ENCODE measurements around the gene PGLYRP4.

Gene PGLYRP4, protein sequence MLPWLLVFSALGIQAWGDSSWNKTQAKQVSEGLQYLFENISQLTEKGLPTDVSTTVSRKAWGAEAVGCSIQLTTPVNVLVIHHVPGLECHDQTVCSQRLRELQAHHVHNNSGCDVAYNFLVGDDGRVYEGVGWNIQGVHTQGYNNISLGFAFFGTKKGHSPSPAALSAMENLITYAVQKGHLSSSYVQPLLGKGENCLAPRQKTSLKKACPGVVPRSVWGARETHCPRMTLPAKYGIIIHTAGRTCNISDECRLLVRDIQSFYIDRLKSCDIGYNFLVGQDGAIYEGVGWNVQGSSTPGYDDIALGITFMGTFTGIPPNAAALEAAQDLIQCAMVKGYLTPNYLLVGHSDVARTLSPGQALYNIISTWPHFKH

DNA sequence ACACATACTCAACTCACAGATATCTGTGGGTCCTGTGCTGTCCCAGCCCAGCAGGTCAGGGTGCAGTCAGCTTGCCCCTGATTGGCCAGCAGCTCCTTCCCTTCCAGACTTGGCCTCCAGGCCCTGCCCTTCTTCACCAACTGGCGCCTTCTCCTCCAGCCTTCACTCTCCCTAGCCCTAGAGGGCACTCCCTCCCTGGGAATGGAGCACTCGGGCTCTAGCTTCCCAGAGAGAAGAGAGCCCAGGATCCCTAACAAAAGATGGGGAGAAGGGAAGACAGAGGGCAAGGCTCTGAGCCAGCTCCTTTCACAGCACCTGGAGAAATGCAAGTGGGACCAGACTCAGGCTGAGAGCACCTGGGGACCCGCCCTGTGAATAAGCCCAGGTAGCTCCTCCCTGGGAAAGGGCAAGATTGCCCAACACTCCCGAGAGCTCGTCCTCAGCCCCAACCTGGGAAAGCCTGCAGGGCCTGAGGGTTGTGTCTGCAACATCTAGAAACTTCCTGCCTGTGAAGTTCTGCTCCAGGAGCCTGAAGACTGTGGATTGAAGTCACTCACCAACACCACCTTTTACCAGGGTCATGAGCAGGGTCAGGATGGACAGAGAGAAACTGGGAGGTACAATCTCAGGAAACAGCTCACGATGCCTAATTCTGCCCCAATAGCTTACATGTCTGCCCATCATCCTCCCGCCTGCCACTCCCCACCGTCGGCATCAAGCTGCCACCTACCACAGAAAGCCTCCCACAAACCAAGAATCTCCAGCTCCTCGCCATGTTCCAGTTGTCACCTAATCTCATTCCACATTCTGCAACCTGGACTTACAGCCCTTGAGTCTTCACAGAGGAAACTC lies at the start of gene PGLYRP4:
PGLYRP4 (minus strand) TSS at position 331 of the 852 bp plus-strand sequence. CDS start 909 bp downstream, outside the sequence.
- Mint-ChIP-seq H3K36me3 (ENCODE audit: low read depth) (no peaks in the 10 kb centered on the region), H3K27ac (no peak within 1 kb of the TSS), H3K9me3 (no peaks in the 10 kb centered on the region), H3K4me3 (no peak within 1 kb of the TSS), H3K27me3 (peaks cover 29% of the 10 kb centered on the region), H3K4me1 (peaks cover 22% of the 10 kb centered on the region)
- DNase-seq (no peak), ATAC-seq (no peak)

DNA sequence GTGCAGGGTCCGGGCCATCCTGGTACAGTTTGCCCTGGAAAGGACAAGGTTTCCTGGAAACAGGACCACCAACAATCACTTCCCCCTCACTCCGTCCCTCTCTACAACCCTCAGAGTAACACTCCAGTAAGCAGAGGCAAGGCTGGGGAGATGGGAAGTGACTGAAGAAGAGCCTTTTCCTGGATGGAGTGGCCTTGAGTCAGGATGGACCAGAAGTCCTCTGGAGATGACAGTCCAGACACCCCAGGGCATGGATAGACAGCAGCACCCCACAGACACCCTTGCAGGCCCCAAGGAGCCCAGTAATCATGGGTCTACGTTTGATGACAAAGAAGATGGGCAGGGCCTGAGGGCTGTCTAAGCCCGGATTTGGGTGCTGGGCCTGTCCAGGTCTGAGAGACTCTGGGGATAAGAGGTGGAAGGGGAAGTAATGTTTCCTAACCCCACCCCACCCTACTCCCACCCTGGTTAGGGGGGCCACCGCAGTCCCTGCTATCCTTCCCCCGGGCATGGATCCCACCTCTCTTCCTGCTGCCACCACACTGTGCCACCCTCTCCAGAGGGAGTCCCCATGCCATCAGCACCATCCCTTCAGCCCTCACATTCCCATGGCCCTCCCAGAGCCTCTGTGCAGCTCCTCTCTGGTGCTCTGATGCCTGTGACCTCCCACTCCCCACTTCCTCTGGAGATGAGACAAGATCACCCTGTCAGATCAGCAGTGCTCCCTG lies 49.4 kb upstream of the PGLYRP4 start:
- no peaks in the 10 kb centered on the region for H3K4me1 Mint-ChIP-seq
- DNase-seq (no peak), ATAC-seq (no peak)
- no peaks in the 10 kb centered on the region for H3K9me3 Mint-ChIP-seq
- peaks cover 11% of the 10 kb centered on the region for H3K27me3 Mint-ChIP-seq
- no peak overlapping the region for H3K27ac Mint-ChIP-seq
- H3K36me3 Mint-ChIP-seq (ENCODE audit: low read depth) = no peaks in the 10 kb centered on the region
- H3K4me3 Mint-ChIP-seq = no peak overlapping the region

DNA sequence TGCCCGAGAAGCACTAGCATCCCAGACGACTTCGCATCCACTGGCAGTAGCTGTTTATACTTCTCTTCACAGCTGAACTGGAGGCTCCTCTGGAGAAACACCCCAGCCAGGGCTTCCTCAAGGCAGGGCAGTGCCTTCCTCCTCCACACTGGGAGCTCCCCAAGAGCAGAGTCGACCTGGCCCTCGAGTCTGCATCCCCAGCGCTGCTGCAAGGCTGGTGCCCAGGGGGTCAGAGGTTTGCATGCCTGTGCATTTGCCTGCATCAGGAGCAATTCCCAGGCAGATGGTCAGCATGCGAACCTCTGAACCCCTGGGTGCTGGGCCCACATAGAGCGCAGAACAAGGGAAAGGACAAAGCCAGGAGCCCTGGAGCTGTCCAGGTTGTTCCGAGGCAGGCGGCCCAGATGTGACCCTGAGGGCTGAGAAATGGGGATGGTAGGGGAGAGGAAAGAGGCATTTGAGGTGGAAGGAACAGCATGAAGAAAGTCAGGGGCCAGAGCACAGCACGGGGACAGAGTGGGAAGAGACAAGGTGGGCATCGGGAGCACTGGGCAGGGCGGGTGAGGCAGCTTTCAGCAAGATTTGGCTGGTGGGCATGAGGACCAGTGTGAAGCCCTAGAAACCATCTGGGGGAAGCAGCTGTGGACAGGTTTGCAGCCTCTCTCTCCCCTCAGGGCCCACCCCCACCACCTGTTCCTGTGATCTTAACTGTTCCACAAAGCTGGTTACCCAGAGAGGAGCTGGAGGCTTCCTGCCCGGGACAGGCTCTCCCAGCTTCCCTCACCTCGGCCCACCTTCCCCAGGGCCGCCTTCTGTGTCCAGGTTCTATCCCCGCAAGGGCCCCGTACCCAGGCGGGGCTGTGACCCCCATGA lies 48.6 kb upstream of the PGLYRP4 start:
- Mint-ChIP-seq H3K4me3 (no peak overlapping the region), H3K27ac (no peak overlapping the region), H3K4me1 (no peaks in the 10 kb centered on the region), H3K36me3 (ENCODE audit: low read depth) (no peaks in the 10 kb centered on the region), H3K9me3 (no peaks in the 10 kb centered on the region), H3K27me3 (peaks cover 13% of the 10 kb centered on the region)
- DNase-seq (no peak), ATAC-seq (no peak)

DNA sequence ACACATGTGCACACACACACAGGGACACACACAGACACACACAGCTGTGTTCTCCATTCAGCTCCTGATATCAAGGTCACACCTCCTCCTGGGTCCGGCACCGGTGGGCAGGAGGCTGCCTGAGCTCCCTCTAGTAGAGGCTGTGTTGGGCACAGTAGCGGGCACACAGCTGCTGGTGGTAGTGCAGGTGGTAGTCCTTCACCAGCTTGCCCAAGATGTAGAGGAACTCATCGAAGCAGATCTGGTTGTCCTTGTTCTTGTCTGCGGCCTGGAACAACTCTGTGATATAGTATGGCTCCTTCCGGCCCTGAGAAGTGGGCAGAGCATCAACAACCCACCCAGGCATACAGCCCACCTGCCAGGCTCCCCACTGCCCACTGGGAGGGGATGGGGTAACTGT lies 47.8 kb upstream of the PGLYRP4 start:
- Mint-ChIP-seq H3K27me3 (peaks cover 13% of the 10 kb centered on the region), H3K4me3 (no peak overlapping the region), H3K36me3 (ENCODE audit: low read depth) (no peaks in the 10 kb centered on the region), H3K9me3 (no peaks in the 10 kb centered on the region), H3K27ac (no peak overlapping the region), H3K4me1 (no peaks in the 10 kb centered on the region)
- ATAC-seq (no peak), DNase-seq (no peak)

DNA sequence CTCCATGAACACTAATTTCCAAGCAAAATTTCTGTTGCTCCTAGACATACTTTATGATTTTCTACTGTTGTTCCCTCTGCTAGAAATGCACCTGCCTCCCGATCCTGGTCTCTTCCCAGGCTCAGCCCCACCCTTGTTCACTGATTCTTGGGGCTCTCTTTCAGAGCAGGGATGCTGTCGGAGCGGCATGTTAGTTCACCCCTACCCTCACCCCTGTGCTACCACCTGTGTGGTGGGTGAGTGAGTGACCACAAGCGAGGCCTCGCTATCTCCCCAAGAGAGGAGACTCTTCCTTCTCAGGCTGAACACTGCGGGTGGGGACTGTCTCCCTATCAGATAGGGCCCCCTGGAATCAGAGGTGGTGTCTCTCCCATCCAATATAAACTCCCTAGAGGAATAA lies 47.1 kb upstream of the PGLYRP4 start:
- peaks cover 13% of the 10 kb centered on the region for H3K27me3 Mint-ChIP-seq
- H3K4me3 Mint-ChIP-seq = no peak overlapping the region
- no peaks in the 10 kb centered on the region for H3K9me3 Mint-ChIP-seq
- no peak for DNase-seq
- no peak overlapping the region for H3K27ac Mint-ChIP-seq
- no peaks in the 10 kb centered on the region for H3K4me1 Mint-ChIP-seq
- no peaks in the 10 kb centered on the region for H3K36me3 Mint-ChIP-seq (ENCODE audit: low read depth)
- no peak for ATAC-seq

DNA sequence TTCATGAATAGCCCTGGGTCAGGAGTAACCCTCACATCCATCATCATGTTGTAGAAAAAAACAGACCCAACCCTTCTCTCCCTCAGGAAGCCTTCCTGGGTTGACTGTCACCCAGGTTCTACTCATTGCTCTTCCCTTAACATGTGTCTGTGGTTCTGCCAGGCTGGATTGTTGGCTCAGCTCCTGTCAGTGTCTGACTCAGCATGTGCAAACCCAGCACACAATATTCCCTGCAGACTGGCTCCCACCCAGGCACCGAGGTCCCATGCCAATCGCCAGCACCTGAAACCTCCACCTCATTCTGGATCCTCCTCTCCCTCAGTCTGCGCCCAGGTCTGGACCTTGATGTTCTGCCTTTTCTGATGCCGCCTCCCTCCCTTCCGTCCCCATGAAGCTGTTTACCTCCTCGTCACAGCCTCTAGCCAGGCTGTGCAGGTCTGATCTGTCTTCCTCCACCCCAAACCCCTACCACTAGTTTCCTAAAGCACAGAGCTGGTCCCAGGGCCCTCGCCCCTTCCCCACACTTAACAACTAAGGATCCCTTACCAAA lies 46.6 kb upstream of the PGLYRP4 start:
- H3K9me3 Mint-ChIP-seq = no peaks in the 10 kb centered on the region

DNA sequence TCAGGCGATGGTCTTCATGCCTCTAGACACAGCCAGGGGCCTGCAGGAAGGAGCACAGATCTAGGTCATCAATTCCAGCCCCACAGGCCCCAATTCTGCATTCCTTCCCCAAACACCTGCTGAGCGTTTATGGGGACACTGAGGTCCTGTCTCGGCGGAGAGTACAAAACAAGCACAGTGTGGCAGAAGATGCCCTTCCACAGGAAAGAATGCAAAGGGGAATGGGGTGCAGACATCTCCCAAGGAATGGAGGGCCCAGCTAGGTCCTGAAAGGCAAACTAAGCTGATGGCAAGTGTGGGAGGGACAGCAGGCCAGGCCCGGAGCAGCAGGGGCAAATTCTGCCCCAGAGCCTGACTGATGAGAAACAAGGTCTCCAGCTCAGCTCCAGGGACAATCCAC lies 45.8 kb upstream of the PGLYRP4 start:
- no peak for DNase-seq
- Mint-ChIP-seq H3K4me1 (peaks cover 2% of the 10 kb centered on the region), H3K27me3 (peaks cover 16% of the 10 kb centered on the region), H3K27ac (no peak overlapping the region), H3K9me3 (no peaks in the 10 kb centered on the region), H3K4me3 (no peak overlapping the region), H3K36me3 (ENCODE audit: low read depth) (no peaks in the 10 kb centered on the region)
- no peak for ATAC-seq

More for the DNA sequence above, 46.6 kb upstream of the PGLYRP4 start:
- Mint-ChIP-seq H3K27ac (no peak overlapping the region), H3K4me1 (no peaks in the 10 kb centered on the region), H3K4me3 (no peak overlapping the region), H3K36me3 (ENCODE audit: low read depth) (no peaks in the 10 kb centered on the region), H3K27me3 (peaks cover 13% of the 10 kb centered on the region)
- DNase-seq = no peak
- no peak for ATAC-seq

- no peak overlapping the region for H3K27ac Mint-ChIP-seq
- no peak overlapping the region for H3K4me3 Mint-ChIP-seq
- DNase-seq = no peak
- peaks cover 2% of the 10 kb centered on the region for H3K4me1 Mint-ChIP-seq
- H3K9me3 Mint-ChIP-seq = no peaks in the 10 kb centered on the region
- peaks cover 16% of the 10 kb centered on the region for H3K27me3 Mint-ChIP-seq
- no peak for ATAC-seq
- H3K36me3 Mint-ChIP-seq (ENCODE audit: low read depth) = no peaks in the 10 kb centered on the region
Observed at GRCh38 chr1:153393926-153394325, 45.3 kb upstream of the PGLYRP4 start.

GRCh38 chr1:153392822-153393221 lies 44.2 kb upstream of the PGLYRP4 start:
- ATAC-seq (no peak), DNase-seq (no peak)
- no peaks in the 10 kb centered on the region for H3K36me3 Mint-ChIP-seq (ENCODE audit: low read depth)
- H3K4me3 Mint-ChIP-seq = no peak overlapping the region
- H3K27ac Mint-ChIP-seq = no peak overlapping the region
- peaks cover 2% of the 10 kb centered on the region for H3K4me1 Mint-ChIP-seq
- H3K9me3 Mint-ChIP-seq = no peaks in the 10 kb centered on the region
- H3K27me3 Mint-ChIP-seq = peaks cover 18% of the 10 kb centered on the region

- no peak for ATAC-seq
- peaks cover 16% of the 10 kb centered on the region for H3K27me3 Mint-ChIP-seq
Observed at GRCh38 chr1:153392258-153392657, 43.6 kb upstream of the PGLYRP4 start.

DNA sequence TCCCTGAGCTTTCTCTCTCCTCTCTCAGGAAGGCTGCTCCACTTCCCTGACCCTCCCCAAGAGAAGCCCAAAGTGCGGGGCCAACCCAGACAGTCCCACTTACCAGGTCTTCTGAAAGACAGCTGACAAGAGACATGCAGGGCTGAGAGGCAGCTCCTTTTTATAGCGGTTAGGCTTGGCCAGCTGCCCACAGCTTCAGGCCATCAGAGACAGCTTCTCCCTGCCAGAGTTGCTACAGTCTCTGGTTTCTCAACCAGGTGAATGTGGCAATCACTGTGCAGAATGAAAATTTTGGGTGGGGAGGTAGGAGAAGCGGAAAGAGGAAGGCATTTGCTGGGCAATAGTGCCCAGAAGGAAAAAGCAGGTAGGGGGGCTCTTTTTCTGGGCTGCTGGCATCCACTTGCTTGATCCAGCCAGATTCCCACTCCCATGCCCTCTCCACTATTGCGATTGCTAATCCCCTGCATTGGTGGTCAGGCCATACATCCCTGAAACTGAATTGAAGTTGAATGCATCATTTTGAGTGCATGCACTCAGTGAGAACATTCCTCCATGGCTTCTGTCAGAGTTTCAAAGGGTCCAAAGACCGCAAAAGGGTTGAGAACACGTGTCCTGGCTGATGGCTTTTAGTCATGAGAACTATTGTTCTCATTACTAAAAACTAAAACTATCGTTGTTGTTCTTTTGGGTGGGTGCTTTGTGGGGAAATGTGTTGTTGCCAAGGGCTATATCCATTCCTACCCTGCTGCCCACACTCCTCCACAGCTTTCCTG lies 42.5 kb upstream of the PGLYRP4 start, which contains the start of gene S100A8:
S100A8 (minus strand) TSS at position 136 of the 773 bp plus-strand sequence. CDS start 538 bp downstream, outside the sequence.
- H3K9me3 Mint-ChIP-seq = no peaks in the 10 kb centered on the region
- DNase-seq = no peak
- no peaks in the 10 kb centered on the region for H3K36me3 Mint-ChIP-seq (ENCODE audit: low read depth)
- no peak within 1 kb of the TSS for H3K27ac Mint-ChIP-seq
- peaks cover 2% of the 10 kb centered on the region for H3K4me1 Mint-ChIP-seq
- ATAC-seq = no peak
- H3K27me3 Mint-ChIP-seq = peaks cover 15% of the 10 kb centered on the region
- H3K4me3 Mint-ChIP-seq = no peak within 1 kb of the TSS

More at GRCh38 chr1:153392258-153392657, 43.6 kb upstream of the PGLYRP4 start:
- no peak overlapping the region for H3K27ac Mint-ChIP-seq
- no peak for DNase-seq
- no peaks in the 10 kb centered on the region for H3K36me3 Mint-ChIP-seq (ENCODE audit: low read depth)
- H3K4me1 Mint-ChIP-seq = peaks cover 2% of the 10 kb centered on the region
- H3K9me3 Mint-ChIP-seq = no peaks in the 10 kb centered on the region
- H3K4me3 Mint-ChIP-seq = no peak overlapping the region

GRCh38 chr1:153389973-153390879 lies 41.6 kb upstream of the PGLYRP4 start:
- H3K4me1 Mint-ChIP-seq = peaks cover 2% of the 10 kb centered on the region
- no peak overlapping the region for H3K27ac Mint-ChIP-seq
- H3K27me3 Mint-ChIP-seq = peaks cover 12% of the 10 kb centered on the region
- no peaks in the 10 kb centered on the region for H3K36me3 Mint-ChIP-seq (ENCODE audit: low read depth)
- no peak overlapping the region for H3K4me3 Mint-ChIP-seq
- DNase-seq (no peak), ATAC-seq (no peak)
- H3K9me3 Mint-ChIP-seq = no peaks in the 10 kb centered on the region
